ENCODE results near the gene DSEL. TPM values are rescaled to one million over a fixed set of nuclear protein-coding genes. Genes with fewer than 3 reads are reported as not detected.
A peak's percentile ranks its signal among the peaks of the same experiment; 100 is the strongest.

Gene DSEL
- 8.7 and 10.7 TPM in 2 replicates for total RNA-seq

- peak; percentile 65 for DNase-seq (ENCODE audit: low read depth)
Observed at GRCh38 chr18:67516539-67517443, at the start of gene DSEL. Gene DSEL (minus strand): TSS chr18:67516720. CDS start chr18:67514608, 2,112 bp downstream.

- DNase-seq (ENCODE audit: low read depth): no peak
Observed at GRCh38 chr18:67553437-67553836, 36.9 kb upstream of the DSEL start.

DNA sequence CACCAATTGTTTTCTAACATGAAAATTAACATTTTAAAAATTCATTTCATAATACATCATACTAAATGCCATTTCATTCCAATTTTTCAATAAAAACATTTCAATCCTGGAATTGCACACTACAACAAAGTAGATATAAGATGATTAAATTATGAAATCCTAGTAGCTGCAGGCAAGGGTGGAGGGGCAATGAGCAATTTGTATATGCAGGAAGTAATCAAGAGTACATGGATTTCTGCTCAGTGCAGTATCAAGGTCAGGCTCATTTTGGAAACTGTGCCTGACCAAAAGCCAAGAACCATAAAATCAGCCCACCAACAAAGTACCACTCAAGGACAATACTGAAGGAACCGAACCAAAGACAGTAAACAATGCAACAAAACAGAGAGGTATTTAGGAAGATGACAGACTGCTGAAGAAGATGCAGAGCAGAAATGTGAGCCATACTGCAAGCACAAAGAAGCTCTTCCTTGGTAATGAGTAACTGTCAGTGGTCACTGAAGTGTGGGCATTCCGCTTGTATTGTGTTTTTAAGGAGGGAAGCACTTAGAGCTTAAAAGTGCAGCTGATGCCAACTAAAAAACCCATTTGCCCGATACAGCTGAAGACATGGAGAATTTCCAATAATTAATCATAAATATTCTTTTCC lies 34.5 kb upstream of the DSEL start:
- DNase-seq (ENCODE audit: low read depth): peak; percentile 76

DNA sequence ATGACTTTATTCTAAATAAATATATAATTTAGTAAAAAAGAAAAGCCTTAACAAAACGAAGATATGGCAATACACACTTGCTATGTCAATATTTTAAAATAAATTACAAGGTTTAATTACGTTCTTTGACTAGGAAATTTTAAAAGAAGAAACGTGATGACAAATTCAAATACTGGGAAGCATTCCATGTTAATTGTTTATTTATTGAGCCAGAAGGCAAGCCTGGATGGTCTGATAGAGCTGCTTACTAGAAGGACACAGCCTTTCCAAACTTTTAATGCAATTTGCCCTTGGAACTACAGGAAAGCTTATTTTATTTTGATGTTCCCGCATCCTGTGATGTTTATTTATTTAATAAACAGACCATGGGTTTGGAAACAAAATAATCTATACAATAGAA lies 33.4 kb upstream of the DSEL start:
- DNase-seq (ENCODE audit: low read depth): no peak

DNA sequence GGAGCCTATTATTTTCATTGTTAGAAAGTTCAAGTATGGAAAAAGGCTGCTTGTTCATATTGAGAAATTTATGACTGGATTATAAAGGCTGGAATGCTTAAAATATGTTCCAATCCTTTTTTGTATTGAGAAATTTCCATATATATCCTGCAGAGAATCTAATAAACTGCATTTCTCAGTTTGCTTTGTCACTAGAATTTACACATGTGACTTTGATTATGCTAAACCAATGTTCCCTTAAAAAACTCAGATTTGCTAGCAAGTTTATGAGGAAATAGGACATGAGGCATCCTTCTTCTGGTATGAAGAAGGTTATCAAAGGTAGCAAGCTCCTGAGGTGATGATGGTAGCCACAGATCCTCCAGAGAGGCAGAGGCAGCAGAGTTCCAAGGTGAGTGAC lies 29.2 kb upstream of the DSEL start:
- no peak for DNase-seq (ENCODE audit: low read depth)

- no peak for DNase-seq (ENCODE audit: low read depth)
Observed at GRCh38 chr18:67540559-67540958, 24.0 kb upstream of the DSEL start.

GRCh38 chr18:67531929-67532328 lies 15.4 kb upstream of the DSEL start:
- no peak for DNase-seq (ENCODE audit: low read depth)

DNA sequence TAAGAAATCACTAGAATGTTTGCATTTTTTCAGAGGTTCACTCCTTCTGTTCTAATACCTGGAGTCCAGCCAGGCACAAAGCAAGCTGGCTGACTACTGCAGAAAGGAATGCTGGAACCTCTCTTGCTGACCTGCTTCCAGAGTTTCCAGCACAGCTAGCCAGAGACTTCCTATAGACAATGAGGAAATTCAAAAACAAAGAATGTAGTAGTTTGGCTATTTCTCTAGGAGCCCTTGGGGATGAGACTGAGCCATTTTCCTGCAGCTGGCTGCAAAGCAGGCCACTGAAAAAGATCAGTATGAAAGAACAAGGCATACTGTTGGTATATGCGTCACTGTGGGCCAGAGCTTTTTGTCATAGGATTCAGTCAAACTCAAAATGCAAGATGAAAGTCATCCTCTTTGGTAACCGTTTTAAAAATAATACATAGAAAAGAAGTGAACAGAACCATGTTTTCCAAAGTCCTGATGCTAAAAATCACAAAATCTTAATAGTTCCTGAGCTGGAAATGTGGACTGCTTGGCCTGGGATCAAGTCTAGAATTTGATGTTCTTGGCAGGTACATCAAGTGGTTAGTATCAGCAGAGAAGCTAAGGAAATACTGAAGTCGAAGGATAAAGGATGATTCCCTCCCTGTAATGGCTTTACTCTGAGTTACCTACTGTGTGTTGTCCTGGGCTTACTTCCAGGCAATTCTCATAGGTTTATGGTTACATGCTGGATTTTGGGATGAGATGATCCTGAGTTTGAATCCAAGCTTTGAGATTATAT lies 9.0 kb upstream of the DSEL start:
- peak; percentile 99 for DNase-seq (ENCODE audit: low read depth)

DNA sequence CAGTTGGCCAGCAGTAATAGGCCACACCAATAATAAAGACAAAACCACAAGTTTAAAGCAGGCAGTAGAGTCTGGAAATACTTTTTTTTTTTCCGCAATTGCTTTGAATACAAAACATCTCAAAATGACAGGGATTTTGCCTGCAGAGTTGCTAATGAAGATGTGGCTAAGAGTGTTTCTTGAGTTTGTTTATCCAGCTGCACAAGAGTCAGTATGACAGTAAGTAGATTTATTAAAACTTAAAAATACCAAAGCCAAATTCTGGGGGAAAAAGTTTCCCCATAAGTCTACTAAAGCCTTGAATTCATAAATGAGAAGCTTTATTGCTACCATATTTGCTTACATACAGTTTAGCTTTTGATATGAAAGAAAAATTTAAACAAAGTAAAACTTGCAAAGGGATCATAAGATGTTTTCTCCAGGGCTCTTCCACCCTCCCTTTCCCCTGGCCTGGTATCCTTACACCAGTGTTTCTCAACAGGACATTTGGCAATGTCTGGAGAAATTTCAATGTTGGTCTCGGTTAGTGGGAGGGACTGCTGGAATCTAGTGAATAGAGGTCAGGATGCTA lies 3.9 kb upstream of the DSEL start:
- peak; percentile 46 for DNase-seq (ENCODE audit: low read depth)

GRCh38 chr18:67519592-67519991 lies 3.1 kb upstream of the DSEL start:
- peak; percentile 62 for DNase-seq (ENCODE audit: low read depth)

DNA sequence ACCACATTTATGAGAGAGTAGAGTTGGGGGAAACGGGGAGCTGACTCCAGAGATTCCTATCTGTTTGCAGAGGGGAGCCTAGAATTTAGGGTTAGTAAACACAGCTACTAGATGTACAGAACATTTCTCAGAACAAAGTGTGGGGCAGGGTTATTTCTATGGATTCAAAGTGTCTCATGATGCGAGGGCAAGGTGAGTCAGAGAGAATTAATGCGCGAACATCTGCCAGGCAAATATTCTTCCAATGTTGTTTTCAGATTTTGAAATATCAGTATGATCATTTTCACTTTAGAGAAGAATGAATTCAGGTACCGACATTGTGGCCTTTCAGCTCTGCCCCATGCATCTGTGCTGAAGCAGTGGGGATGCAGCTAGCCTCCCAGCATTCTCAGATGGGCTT lies 2.0 kb upstream of the DSEL start:
- DNase-seq (ENCODE audit: low read depth): no peak

GRCh38 chr18:67517444-67517765 lies 885 bp upstream of the DSEL start:
- no peak for DNase-seq (ENCODE audit: low read depth)

DNA sequence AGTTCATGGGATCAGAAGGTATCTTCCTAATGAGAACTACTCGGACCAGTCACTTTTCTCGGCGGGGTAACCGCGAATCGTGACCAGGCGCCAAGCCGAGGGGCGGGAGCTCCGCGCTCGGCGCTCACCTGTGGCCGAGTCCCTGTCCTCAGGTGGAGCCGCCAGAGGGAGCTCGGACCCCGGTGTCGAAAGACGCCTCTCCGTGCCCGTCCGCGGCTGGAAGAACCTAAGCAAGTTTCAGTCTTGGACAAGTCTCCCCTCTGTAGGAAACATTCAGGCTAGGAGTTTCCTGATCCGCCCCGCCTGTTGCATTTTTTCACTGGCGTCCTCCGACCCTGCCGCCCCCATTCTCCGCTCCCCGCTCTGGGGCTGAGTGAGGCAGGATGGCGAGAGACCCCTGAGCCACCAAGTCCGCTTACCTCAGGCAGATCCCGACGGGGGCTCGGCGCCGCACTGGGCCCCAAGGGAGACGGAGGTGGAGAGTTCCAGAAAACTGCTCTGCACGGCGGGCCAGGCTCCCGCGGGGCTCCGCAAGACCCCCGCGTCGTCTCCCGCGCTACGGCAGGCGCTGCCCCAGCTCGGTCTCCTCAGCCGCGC lies 480 bp downstream of the DSEL start:
- peak; percentile 73 for DNase-seq (ENCODE audit: low read depth)

DNA sequence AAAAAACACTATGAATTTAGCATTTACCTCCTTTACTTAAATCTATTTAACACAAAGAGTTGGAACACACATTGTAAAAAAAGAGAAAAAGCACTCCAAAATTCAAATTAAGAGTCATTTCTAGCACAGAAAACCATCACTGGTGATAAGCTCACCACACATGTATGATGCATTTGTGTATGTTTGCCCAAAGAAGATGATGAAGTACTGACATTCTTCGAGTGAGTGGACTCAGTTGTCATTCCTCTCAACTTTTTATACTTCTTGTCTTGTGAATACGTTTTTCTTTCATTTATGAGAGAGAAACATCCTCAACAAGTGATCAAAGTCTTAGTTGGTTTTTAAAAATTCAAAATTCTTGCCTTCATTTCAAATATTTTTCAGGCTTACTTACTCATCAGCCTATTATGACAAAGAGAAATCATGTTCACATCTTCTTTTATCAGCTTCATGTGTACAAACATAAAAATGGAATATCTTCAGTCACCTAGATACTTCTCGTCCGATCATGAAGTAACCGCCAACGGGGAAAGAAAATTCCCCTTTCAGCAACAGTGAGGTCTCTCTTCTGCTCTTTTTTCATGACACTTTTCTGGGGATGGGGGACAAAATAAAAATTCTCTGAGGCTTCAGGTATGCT lies 1.5 kb downstream of the DSEL start:
- no peak for DNase-seq (ENCODE audit: low read depth)

DNA sequence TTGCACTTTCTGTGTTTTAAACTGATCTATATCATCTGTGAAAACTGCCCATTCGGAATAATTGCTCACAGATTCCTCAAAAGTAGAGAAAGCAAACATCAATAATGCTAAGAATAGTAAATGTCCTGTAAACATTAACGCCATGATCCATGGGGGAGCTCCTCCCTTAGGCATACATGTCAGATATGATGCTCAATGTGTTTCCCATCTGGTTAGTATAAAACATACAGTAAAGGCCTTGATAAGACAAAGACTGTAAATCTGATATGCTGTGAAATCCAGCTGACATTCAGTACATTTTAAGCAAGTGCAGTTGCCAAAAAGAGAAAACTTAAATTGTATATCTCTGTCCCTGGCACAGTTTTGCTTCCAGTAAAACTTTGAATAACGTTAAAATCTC lies 2.1 kb downstream of the DSEL start:
- no peak for DNase-seq (ENCODE audit: low read depth)

DNA sequence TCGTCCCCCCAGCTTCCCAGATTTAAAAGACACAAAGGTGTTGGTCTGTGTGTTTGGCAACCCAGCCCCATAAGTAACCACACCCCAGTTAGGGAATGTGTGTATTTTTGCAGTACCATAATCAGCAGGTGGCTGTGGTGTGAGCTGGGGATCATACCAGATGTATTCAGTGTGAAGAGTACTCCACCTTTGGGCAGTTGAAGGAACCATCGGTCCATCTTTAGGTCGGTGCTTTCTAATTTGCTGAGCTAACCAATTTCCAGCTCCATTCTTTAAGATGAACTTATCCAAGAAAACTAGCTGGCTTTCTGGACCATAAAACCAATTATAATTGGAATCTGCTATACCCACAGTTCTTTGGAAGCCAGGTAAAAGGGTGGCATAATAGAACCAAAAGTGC lies 3.2 kb downstream of the DSEL start:
- peak; percentile 7 for DNase-seq (ENCODE audit: low read depth)

GRCh38 chr18:67511840-67512239 lies 4.7 kb downstream of the DSEL start:
- no peak for DNase-seq (ENCODE audit: low read depth)

DNA sequence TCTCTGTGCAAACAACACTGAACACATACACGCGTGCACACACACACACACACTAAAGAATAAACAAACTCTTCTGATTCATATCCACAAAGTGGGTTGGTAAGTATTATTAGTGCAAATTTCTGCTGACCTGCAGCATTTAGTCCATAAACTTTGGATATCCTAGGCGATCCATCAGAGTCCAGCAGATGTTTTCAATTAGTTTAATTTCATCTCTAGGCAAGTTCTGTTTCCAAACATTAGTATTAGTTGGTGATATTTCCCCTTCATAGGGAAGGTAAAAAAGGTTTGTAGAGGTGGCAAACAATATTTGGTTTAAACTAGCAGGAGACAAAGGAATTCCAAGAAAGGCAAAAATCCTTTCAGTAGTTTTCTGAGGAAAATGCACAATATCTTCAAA lies 5.7 kb downstream of the DSEL start:
- DNase-seq (ENCODE audit: low read depth): no peak

GRCh38 chr18:67509741-67510391 lies 6.7 kb downstream of the DSEL start:
- DNase-seq (ENCODE audit: low read depth): no peak

GRCh38 chr18:67508146-67508545 lies 8.4 kb downstream of the DSEL start:
- no peak for DNase-seq (ENCODE audit: low read depth)

GRCh38 chr18:67504739-67505138 lies 11.8 kb downstream of the DSEL start:
- no peak for DNase-seq (ENCODE audit: low read depth)

Data from renal cortical epithelial cell (primary cell).